Stomach (tissue), 4 donors: ENCODE data around the gene SFXN5.

ENCODE experiments used
- CTCF ChIP-seq, 7 experiments: fragments of 450-650 bp in 4 of 7; fragments of 200-600 bp in 3 of 7; sonication (generic) in 3 of 7; IDR thresholded peaks; one replicate each; pipeline ENCODE4 v1.5.1; 2016 to 2019; ENCODE audit warnings: antibody characterized with exemption in 7 of 7, control low read depth in 2 of 7, mild to moderate bottlenecking in 1 of 7
- POLR2AphosphoS5 ChIP-seq, 3 donors: sonication (generic); formaldehyde crosslinking; IDR thresholded peaks; one replicate each; pipeline ENCODE4 v1.6.1; 2016; ENCODE audit warnings: antibody characterized with exemption in 3 of 3

GRCh38 chr2:72896446-72896845, 175.1 kb downstream of the SFXN5 start:
- TF ChIP-seq POLR2AphosphoS5 (IDR thresholded peaks at IDR 0.05): no peak
- TF ChIP-seq CTCF (IDR thresholded peaks at IDR 0.05): no peak
